Measurements from ENCODE around the gene LRRC46. TPM values are rescaled to one million over a fixed set of nuclear protein-coding genes. Genes with fewer than 3 reads are reported as not detected.
A peak's percentile ranks its signal among the peaks of the same experiment; 100 is the strongest.

LRRC46 gene
- total RNA-seq, 1 donor from 2014 or later = not detected

GRCh38 chr17:47792457-47792856 is 39.0 kb upstream of the LRRC46 start:
- H3K9me3 ChIP-seq = no peaks in the 10 kb centered on the region
- no peaks in the 10 kb centered on the region for H3K36me3 ChIP-seq
- H3K27ac ChIP-seq = no peak overlapping the region
- intact Hi-C loops (cut with DNase I) = no loop called here
- no peak for TF ChIP-seq POLR2AphosphoS5 (IDR thresholded peaks at IDR 0.05; ENCODE audit: insufficient read depth in 1 of 2, low read depth in 1 of 2)
- TF ChIP-seq POLR2A (IDR thresholded peaks at IDR 0.05) = no peak
- TF ChIP-seq CTCF (IDR thresholded peaks at IDR 0.05) = no peak
- no peaks in the 10 kb centered on the region for H3K27me3 ChIP-seq
- no peak overlapping the region for H3K4me3 ChIP-seq
- peaks cover 10% of the 10 kb centered on the region for H3K4me1 ChIP-seq
- no peak for DNase-seq (ENCODE audit: extremely low spot score in 2 of 2)

GRCh38 chr17:47792979-47793378 is 38.5 kb upstream of the LRRC46 start:
- intact Hi-C loops (cut with DNase I) = no loop called here
- H3K27ac ChIP-seq = no peak overlapping the region
- H3K36me3 ChIP-seq = no peaks in the 10 kb centered on the region
- H3K4me3 ChIP-seq = no peak overlapping the region
- H3K4me1 ChIP-seq = peaks cover 10% of the 10 kb centered on the region
- no peaks in the 10 kb centered on the region for H3K9me3 ChIP-seq
- DNase-seq (ENCODE audit: extremely low spot score in 2 of 2) = no peak
- TF ChIP-seq POLR2A (IDR thresholded peaks at IDR 0.05) (no peak), POLR2AphosphoS5 (IDR thresholded peaks at IDR 0.05; ENCODE audit: insufficient read depth in 1 of 2, low read depth in 1 of 2) (no peak), CTCF (IDR thresholded peaks at IDR 0.05) (no peak)
- H3K27me3 ChIP-seq = no peaks in the 10 kb centered on the region

- no peaks in the 10 kb centered on the region for H3K9me3 ChIP-seq
- H3K4me1 ChIP-seq = no peaks in the 10 kb centered on the region
- H3K4me3 ChIP-seq = no peak overlapping the region
- H3K27ac ChIP-seq = no peak overlapping the region
- intact Hi-C loops (cut with DNase I) = no loop called here
- TF ChIP-seq POLR2A (IDR thresholded peaks at IDR 0.05) (no peak), POLR2AphosphoS5 (IDR thresholded peaks at IDR 0.05; ENCODE audit: insufficient read depth in 1 of 2, low read depth in 1 of 2) (no peak), CTCF (IDR thresholded peaks at IDR 0.05) (no peak)
- no peaks in the 10 kb centered on the region for H3K27me3 ChIP-seq
- DNase-seq (ENCODE audit: extremely low spot score in 2 of 2) = peak in 1 of 2 donors; percentile 49
- H3K36me3 ChIP-seq = no peaks in the 10 kb centered on the region
Measured at GRCh38 chr17:47797797-47798196, 33.7 kb upstream of the LRRC46 start.

- intact Hi-C loops (cut with DNase I) = no loop called here
- Histone ChIP-seq H3K4me3 (no peak overlapping the region), H3K4me1 (no peaks in the 10 kb centered on the region), H3K36me3 (no peaks in the 10 kb centered on the region), H3K27me3 (no peaks in the 10 kb centered on the region), H3K27ac (no peak overlapping the region), H3K9me3 (no peaks in the 10 kb centered on the region)
- peak; percentile 72 to 85 for DNase-seq (ENCODE audit: extremely low spot score in 2 of 2)
- no peak for TF ChIP-seq CTCF (IDR thresholded peaks at IDR 0.05)
- no peak for TF ChIP-seq POLR2A (IDR thresholded peaks at IDR 0.05)
- TF ChIP-seq POLR2AphosphoS5 (IDR thresholded peaks at IDR 0.05; ENCODE audit: insufficient read depth in 1 of 2, low read depth in 1 of 2) = no peak
Measured at GRCh38 chr17:47800686-47801085, 30.8 kb upstream of the LRRC46 start.

- no peaks in the 10 kb centered on the region for H3K27me3 ChIP-seq
- no peaks in the 10 kb centered on the region for H3K9me3 ChIP-seq
- intact Hi-C loops (cut with DNase I) = no loop called here
- no peaks in the 10 kb centered on the region for H3K4me1 ChIP-seq
- H3K4me3 ChIP-seq = no peak overlapping the region
- TF ChIP-seq POLR2A (IDR thresholded peaks at IDR 0.05) (no peak), POLR2AphosphoS5 (IDR thresholded peaks at IDR 0.05; ENCODE audit: insufficient read depth in 1 of 2, low read depth in 1 of 2) (no peak), CTCF (IDR thresholded peaks at IDR 0.05) (no peak)
- no peaks in the 10 kb centered on the region for H3K36me3 ChIP-seq
- H3K27ac ChIP-seq = no peak overlapping the region
- DNase-seq (ENCODE audit: extremely low spot score in 2 of 2) = peak in 1 of 2 donors; percentile 72
Measured at GRCh38 chr17:47801176-47801765, 30.2 kb upstream of the LRRC46 start.

Data from vagina (tissue), 2 donors.